Measurements from ENCODE around the gene SAMD4A.

Gene SAMD4A

GRCh38 chr14:54658836-54659235, 91.9 kb downstream of the SAMD4A start:
- no peak for TF ChIP-seq CTCF (IDR thresholded peaks at IDR 0.05; ENCODE audit: low read depth, low read length)
- DNase-seq (ENCODE audit: extremely low read depth, low read depth) = no peak

- TF ChIP-seq CTCF (IDR thresholded peaks at IDR 0.05; ENCODE audit: low read depth, low read length) = no peak
Measured at GRCh38 chr14:54659365-54659764, 92.4 kb downstream of the SAMD4A start.

GRCh38 chr14:54660604-54661111, 93.7 kb downstream of the SAMD4A start:
- no peak for TF ChIP-seq CTCF (IDR thresholded peaks at IDR 0.05; ENCODE audit: low read depth, low read length)
- DNase-seq (ENCODE audit: extremely low read depth, low read depth) = no peak

More at GRCh38 chr14:54659365-54659764, 92.4 kb downstream of the SAMD4A start:
- DNase-seq (ENCODE audit: extremely low read depth, low read depth) = no peak

GRCh38 chr14:54662491-54663133, 95.7 kb downstream of the SAMD4A start:
- no peak for DNase-seq (ENCODE audit: extremely low read depth, low read depth)
- TF ChIP-seq CTCF (IDR thresholded peaks at IDR 0.05; ENCODE audit: low read depth, low read length) = no peak

GRCh38 chr14:54664961-54665360, 98.0 kb downstream of the SAMD4A start:
- no peak for TF ChIP-seq CTCF (IDR thresholded peaks at IDR 0.05; ENCODE audit: low read depth, low read length)
- DNase-seq (ENCODE audit: extremely low read depth, low read depth) = no peak

- no peak for DNase-seq (ENCODE audit: extremely low read depth, low read depth)
- no peak for TF ChIP-seq CTCF (IDR thresholded peaks at IDR 0.05; ENCODE audit: low read depth, low read length)
Measured at GRCh38 chr14:54665946-54666345, 99.0 kb downstream of the SAMD4A start.

GRCh38 chr14:54667026-54667744, 100.3 kb downstream of the SAMD4A start:
- no peak for DNase-seq (ENCODE audit: extremely low read depth, low read depth)
- no peak for TF ChIP-seq CTCF (IDR thresholded peaks at IDR 0.05; ENCODE audit: low read depth, low read length)
